Vagina (tissue), 2 donors: ENCODE data around the gene SLC17A5.

Experiments
- POLR2A ChIP-seq, 2 donors: fragments of 450-650 bp; IDR thresholded peaks; one replicate each; pipeline ENCODE4 v1.6.1; 2017; ENCODE audit warnings: antibody characterized with exemption in 2 of 2, mild to moderate bottlenecking in 2 of 2, moderate library complexity in 2 of 2
- TF ChIP-seq, protein P1 (sequence below), 3 experiments: fragments of 450-650 bp in 2 of 3; fragments of 200-600 bp in 1 of 3; sonication (generic) in 1 of 3; IDR thresholded peaks; one replicate each; pipeline ENCODE4 v1.5.1; 2017 to 2019; ENCODE audit warnings: antibody characterized with exemption in 3 of 3, mild to moderate bottlenecking in 2 of 3, moderate library complexity in 2 of 3

DNA sequence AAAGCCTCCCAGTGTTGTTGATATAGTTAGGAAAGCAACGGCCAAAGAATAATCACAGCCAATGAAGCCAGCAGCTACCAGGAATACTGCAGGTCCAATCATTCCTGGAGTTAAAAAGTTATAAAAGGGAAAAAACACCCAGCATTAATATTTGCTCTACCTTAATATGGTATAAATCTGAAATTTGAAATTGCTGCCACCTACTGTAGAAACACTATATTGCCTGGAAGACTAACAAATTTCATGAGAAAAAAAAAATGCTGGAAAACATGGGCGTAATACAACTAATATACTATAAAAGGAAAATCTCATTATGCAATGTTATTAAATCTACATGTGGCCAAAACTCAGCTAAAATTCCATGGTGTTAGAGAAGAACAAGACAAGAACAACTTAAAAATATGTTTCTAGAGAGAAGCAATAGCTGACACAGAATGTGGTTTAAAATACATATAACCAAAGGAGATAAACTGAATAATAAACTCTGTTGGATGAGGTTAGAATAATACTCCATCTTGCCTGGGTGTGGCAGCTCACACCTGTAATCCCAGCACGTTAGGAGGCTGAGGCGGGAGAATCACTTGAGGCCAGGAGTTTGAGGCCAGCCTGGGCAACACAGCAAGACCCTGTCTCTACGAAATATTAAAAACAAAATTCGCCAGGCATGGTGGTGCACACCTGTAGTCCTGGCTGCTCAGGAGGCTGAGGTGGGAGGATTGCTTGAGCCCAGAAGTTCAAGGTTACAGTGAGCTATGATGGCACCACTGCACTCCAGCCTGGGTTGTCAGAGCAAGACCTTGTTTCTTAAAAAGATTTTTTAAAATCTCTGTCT is 43.1 kb downstream of the SLC17A5 start:
- TF ChIP-seq, protein P1, sequence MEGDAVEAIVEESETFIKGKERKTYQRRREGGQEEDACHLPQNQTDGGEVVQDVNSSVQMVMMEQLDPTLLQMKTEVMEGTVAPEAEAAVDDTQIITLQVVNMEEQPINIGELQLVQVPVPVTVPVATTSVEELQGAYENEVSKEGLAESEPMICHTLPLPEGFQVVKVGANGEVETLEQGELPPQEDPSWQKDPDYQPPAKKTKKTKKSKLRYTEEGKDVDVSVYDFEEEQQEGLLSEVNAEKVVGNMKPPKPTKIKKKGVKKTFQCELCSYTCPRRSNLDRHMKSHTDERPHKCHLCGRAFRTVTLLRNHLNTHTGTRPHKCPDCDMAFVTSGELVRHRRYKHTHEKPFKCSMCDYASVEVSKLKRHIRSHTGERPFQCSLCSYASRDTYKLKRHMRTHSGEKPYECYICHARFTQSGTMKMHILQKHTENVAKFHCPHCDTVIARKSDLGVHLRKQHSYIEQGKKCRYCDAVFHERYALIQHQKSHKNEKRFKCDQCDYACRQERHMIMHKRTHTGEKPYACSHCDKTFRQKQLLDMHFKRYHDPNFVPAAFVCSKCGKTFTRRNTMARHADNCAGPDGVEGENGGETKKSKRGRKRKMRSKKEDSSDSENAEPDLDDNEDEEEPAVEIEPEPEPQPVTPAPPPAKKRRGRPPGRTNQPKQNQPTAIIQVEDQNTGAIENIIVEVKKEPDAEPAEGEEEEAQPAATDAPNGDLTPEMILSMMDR (IDR thresholded peaks at IDR 0.05), result peak; percentile 41 to 68 (median 48)
- TF ChIP-seq POLR2A (IDR thresholded peaks at IDR 0.05), result no peak
